ENCODE measurements around the gene HECW1.

Gene HECW1

GRCh38 chr7:43193893-43194292 is 81.4 kb downstream of the HECW1 start (continued):
- TF ChIP-seq TSHZ2 (CRISPR knock-in tag; IDR thresholded peaks at IDR 0.05) (no peak), ISL1 (CRISPR knock-in tag; IDR thresholded peaks at IDR 0.05) (no peak), ZNF8 (CRISPR knock-in tag; IDR thresholded peaks at IDR 0.05) (no peak), CSRNP3 (CRISPR knock-in tag; IDR thresholded peaks at IDR 0.05) (no peak), ESRRG (CRISPR knock-in tag; IDR thresholded peaks at IDR 0.05) (no peak), BACH2 (CRISPR knock-in tag; IDR thresholded peaks at IDR 0.05; ENCODE audit: borderline replicate concordance) (no peak)

GRCh38 chr7:43195256-43195655 is 82.8 kb downstream of the HECW1 start:
- TF ChIP-seq BACH2 (CRISPR knock-in tag; IDR thresholded peaks at IDR 0.05; ENCODE audit: borderline replicate concordance) (no peak), ESRRG (CRISPR knock-in tag; IDR thresholded peaks at IDR 0.05) (no peak), ZFP30 (CRISPR knock-in tag; IDR thresholded peaks at IDR 0.05) (no peak), PPARA (CRISPR knock-in tag; IDR thresholded peaks at IDR 0.05; ENCODE audit: borderline replicate concordance) (no peak), ISL1 (CRISPR knock-in tag; IDR thresholded peaks at IDR 0.05) (no peak), GLIS3 (CRISPR knock-in tag; IDR thresholded peaks at IDR 0.05) (no peak)
- peak; percentile 28; the same call in 2 of the 3 replicates for ATAC-seq

- TF ChIP-seq SNAI2 (CRISPR knock-in tag; IDR thresholded peaks at IDR 0.05) (no peak), ISL1 (CRISPR knock-in tag; IDR thresholded peaks at IDR 0.05) (no peak), CSRNP3 (CRISPR knock-in tag; IDR thresholded peaks at IDR 0.05) (no peak), OSR1 (CRISPR knock-in tag; IDR thresholded peaks at IDR 0.05) (no peak), BACH2 (CRISPR knock-in tag; IDR thresholded peaks at IDR 0.05; ENCODE audit: borderline replicate concordance) (no peak), ZC3H10 (CRISPR knock-in tag; IDR thresholded peaks at IDR 0.05) (no peak)
- ATAC-seq, result no peak
Measured at GRCh38 chr7:43195768-43196167, 83.3 kb downstream of the HECW1 start.

- no peak for ATAC-seq
- TF ChIP-seq ISL1 (CRISPR knock-in tag; IDR thresholded peaks at IDR 0.05) (no peak), GLIS3 (CRISPR knock-in tag; IDR thresholded peaks at IDR 0.05) (no peak), CREB5 (CRISPR knock-in tag; IDR thresholded peaks at IDR 0.05; ENCODE audit: low read depth) (no peak), PPARA (CRISPR knock-in tag; IDR thresholded peaks at IDR 0.05; ENCODE audit: borderline replicate concordance) (no peak)
Measured at GRCh38 chr7:43196379-43196778, 83.9 kb downstream of the HECW1 start.

- ATAC-seq, result no peak
- no peak for TF ChIP-seq ESRRG (CRISPR knock-in tag; IDR thresholded peaks at IDR 0.05)
- TF ChIP-seq CSDC2 (CRISPR knock-in tag; IDR thresholded peaks at IDR 0.05), result no peak
- TF ChIP-seq TOX (CRISPR knock-in tag; IDR thresholded peaks at IDR 0.05; ENCODE audit: borderline replicate concordance), result no peak
- TF ChIP-seq TCF4 (CRISPR knock-in tag; IDR thresholded peaks at IDR 0.05; ENCODE audit: borderline replicate concordance), result no peak
- no peak for TF ChIP-seq ZNF565 (CRISPR knock-in tag; conservative IDR thresholded peaks at IDR 0.05; ENCODE audit: low read depth)
Measured at GRCh38 chr7:43198016-43198415, 85.6 kb downstream of the HECW1 start.

- TF ChIP-seq ESRRG (CRISPR knock-in tag; IDR thresholded peaks at IDR 0.05), result no peak
- no peak for TF ChIP-seq ZFP3 (CRISPR knock-in tag; IDR thresholded peaks at IDR 0.05)
- TF ChIP-seq OSR1 (CRISPR knock-in tag; IDR thresholded peaks at IDR 0.05), result no peak
- TF ChIP-seq ZFP30 (CRISPR knock-in tag; IDR thresholded peaks at IDR 0.05), result no peak
- TF ChIP-seq ARNTL (CRISPR knock-in tag; IDR thresholded peaks at IDR 0.05; ENCODE audit: borderline replicate concordance, low read depth), result no peak
- no peak for TF ChIP-seq TOX (CRISPR knock-in tag; IDR thresholded peaks at IDR 0.05; ENCODE audit: borderline replicate concordance)
- no peak for TF ChIP-seq PATZ1 (CRISPR knock-in tag; IDR thresholded peaks at IDR 0.05; ENCODE audit: borderline replicate concordance)
- no peak for TF ChIP-seq CSDC2 (CRISPR knock-in tag; IDR thresholded peaks at IDR 0.05)
- no peak for TF ChIP-seq RARB (CRISPR knock-in tag; IDR thresholded peaks at IDR 0.05)
- no peak for TF ChIP-seq TCF4 (CRISPR knock-in tag; IDR thresholded peaks at IDR 0.05; ENCODE audit: borderline replicate concordance)
- TF ChIP-seq SNAI2 (CRISPR knock-in tag; IDR thresholded peaks at IDR 0.05), result no peak
- TF ChIP-seq ZC3H10 (CRISPR knock-in tag; IDR thresholded peaks at IDR 0.05), result no peak
- TF ChIP-seq CSRNP3 (CRISPR knock-in tag; IDR thresholded peaks at IDR 0.05), result no peak
- no peak for TF ChIP-seq ZNF8 (CRISPR knock-in tag; IDR thresholded peaks at IDR 0.05)
- TF ChIP-seq GLIS3 (CRISPR knock-in tag; IDR thresholded peaks at IDR 0.05), result no peak
- ATAC-seq, result no peak
Measured at GRCh38 chr7:43198599-43199090, 86.2 kb downstream of the HECW1 start.

Data from SK-N-SH treated with all-trans-retinoic acid at 6 μM for 48 hours (cell line).